ENCODE results near the gene CASP3.
"Not testable (repeated sequence)": the region's sequence is repeated elsewhere in the genome, so short reads cannot be mapped to it uniquely, and the experiment has no call there.

CASP3 gene

GRCh38 chr4:184628103-184628502 is 21.1 kb downstream of the CASP3 start:
- DNase-seq: no peak

GRCh38 chr4:184625783-184626596 is 23.3 kb downstream of the CASP3 start:
- not testable (repeated sequence) for DNase-seq

- DNase-seq: no peak
These were observed 24.2 kb downstream of the CASP3 start for GRCh38 chr4:184624972-184625554.

- DNase-seq: not testable (repeated sequence)
These were observed 24.7 kb downstream of the CASP3 start for GRCh38 chr4:184624504-184624903.

- no peak for DNase-seq
These were observed 27.7 kb downstream of the CASP3 start for GRCh38 chr4:184621518-184621917.

GRCh38 chr4:184620212-184620867 is 28.9 kb downstream of the CASP3 start:
- no peak for DNase-seq

GRCh38 chr4:184617600-184618196 is 31.5 kb downstream of the CASP3 start:
- DNase-seq: peak; percentile 20

- DNase-seq: no peak
These were observed 32.4 kb downstream of the CASP3 start for GRCh38 chr4:184616633-184617551.

GRCh38 chr4:184616168-184616567 is 33.1 kb downstream of the CASP3 start:
- not testable (repeated sequence) for DNase-seq

- DNase-seq: no peak
These were observed 34.7 kb downstream of the CASP3 start for GRCh38 chr4:184614509-184614908.

GRCh38 chr4:184613405-184613804 is 35.8 kb downstream of the CASP3 start:
- DNase-seq: no peak

GRCh38 chr4:184612074-184612473 is 37.2 kb downstream of the CASP3 start:
- DNase-seq: no peak

- not testable (repeated sequence) for DNase-seq
These were observed 41.8 kb downstream of the CASP3 start for GRCh38 chr4:184607429-184607828.

- not testable (repeated sequence) for DNase-seq
These were observed 46.4 kb downstream of the CASP3 start for GRCh38 chr4:184602857-184603256.

- not testable (repeated sequence) for DNase-seq
These were observed 48.3 kb downstream of the CASP3 start for GRCh38 chr4:184600982-184601381.

GRCh38 chr4:184599492-184600135 is 49.6 kb downstream of the CASP3 start:
- DNase-seq: no peak

- DNase-seq: no peak
These were observed 50.3 kb downstream of the CASP3 start for GRCh38 chr4:184598753-184599491.

GRCh38 chr4:184596617-184597185 is 52.5 kb downstream of the CASP3 start:
- no peak for DNase-seq

GRCh38 chr4:184596044-184596616 is 53.1 kb downstream of the CASP3 start:
- DNase-seq: no peak

GRCh38 chr4:184595430-184595829 is 53.8 kb downstream of the CASP3 start:
- DNase-seq: no peak

All from CD4-positive, alpha-beta T cell treated with Interleukin-15 for 1 hour (primary cell).